ENCODE data around the gene FGD5. TPM values are rescaled to one million over a fixed set of nuclear protein-coding genes. Genes with fewer than 3 reads are reported as not detected.
"Not testable (repeated sequence)": the region's sequence is repeated elsewhere in the genome, so short reads cannot be mapped to it uniquely, and the experiment has no call there.

Gene FGD5
- polyA plus RNA-seq, 3 donors from 2014 or later: not detected

DNA sequence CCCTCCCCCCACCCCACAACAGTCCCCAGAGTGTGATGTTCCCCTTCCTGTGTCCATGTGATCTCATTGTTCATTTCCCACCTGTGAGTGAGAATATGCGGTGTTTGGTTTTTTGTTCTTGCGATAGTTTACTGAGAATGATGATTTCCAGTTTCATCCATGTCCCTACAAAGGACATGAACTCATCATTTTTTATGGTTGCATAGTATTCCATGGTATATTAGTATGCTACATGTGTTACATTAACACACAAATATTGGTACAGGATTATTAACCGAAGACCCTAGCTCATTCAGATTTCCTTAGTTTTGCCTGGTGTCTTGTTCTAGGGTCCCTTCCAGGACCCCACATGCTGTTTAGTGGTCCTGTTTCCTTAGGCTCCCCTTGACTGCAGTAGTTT lies 84.7 kb downstream of the FGD5 start:
- not testable (repeated sequence) for H3K36me3 Mint-ChIP-seq, DNase-seq, H3K27ac Mint-ChIP-seq, H3K4me1 Mint-ChIP-seq, H3K4me3 Mint-ChIP-seq, H3K9me3 Mint-ChIP-seq
- H3K27me3 Mint-ChIP-seq (ENCODE audit: low read depth in 3 of 3): peaks cover 3 to 18% (median 4%) of the 10 kb centered on the region in 3 donors

DNA sequence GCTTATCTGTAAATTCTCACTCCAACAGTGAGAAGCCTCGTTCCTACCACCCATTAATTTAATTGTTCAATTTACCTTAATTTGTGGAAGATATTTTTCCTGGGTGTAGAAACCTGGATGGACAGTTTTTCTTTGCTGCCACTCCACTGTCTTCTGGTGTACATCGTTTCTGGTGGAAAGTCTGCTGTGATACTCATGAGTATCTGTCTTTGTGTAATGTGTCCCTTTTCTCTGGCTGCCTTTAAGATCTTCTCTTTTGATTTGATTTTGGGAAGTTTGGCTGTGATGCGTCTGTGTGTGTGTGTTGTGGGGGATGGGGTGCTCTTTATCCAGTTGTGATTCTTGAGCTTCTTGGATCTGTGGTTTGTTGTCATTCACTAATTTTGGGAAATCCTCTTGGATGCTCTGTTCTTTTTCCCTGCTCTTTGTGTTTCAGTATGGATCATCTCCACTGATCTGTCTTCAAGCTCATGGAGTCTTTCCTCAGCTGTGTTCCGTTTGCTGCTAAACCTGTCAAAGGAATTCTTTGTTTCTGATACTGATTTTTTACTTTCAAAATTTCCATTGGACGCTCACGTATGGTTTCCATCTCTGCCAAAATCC lies 86.4 kb downstream of the FGD5 start:
- H3K9me3 Mint-ChIP-seq: no peaks in the 10 kb centered on the region
- DNase-seq: no peak
- H3K27me3 Mint-ChIP-seq (ENCODE audit: low read depth in 3 of 3): peaks cover 0 to 15% (median 0%) of the 10 kb centered on the region in 3 donors
- no peak overlapping the region for H3K27ac Mint-ChIP-seq
- no peak overlapping the region for H3K4me3 Mint-ChIP-seq
- no peaks in the 10 kb centered on the region for H3K4me1 Mint-ChIP-seq
- H3K36me3 Mint-ChIP-seq: no peaks in the 10 kb centered on the region

DNA sequence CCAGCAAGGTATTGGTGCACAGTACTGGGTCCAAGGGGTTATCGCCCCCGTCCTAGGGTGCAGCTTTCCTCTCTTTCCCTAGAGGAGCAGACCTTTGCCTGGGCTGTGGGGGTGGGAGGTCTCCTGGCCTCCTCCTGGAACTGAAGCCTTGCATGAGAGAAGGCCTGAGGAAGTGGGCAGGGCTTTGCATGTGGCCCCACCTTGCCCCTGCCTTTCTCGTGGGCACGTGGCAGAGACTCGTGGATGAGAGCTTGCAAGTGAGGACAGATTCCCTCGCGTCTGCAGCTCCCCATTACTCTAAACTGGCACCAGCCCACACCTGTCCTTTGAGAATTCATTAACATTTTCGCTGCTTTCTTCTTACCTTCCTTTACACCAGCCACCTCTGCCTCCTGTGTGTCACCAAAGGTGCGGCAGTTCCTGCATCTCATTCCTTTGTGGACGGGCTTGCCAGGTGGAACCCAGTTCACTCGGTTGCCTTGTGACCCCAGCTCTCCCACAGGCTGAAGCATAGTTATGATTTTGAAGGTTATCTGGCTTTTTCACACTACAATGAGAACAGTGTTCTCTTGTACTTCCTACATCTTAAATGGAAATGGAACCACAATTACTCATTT lies 87.7 kb downstream of the FGD5 start:
- H3K27ac Mint-ChIP-seq: no peak overlapping the region
- no peaks in the 10 kb centered on the region for H3K4me1 Mint-ChIP-seq
- peaks cover 0 to 15% (median 0%) of the 10 kb centered on the region in 3 donors for H3K27me3 Mint-ChIP-seq (ENCODE audit: low read depth in 3 of 3)
- no peak for DNase-seq
- no peak overlapping the region for H3K4me3 Mint-ChIP-seq
- no peaks in the 10 kb centered on the region for H3K36me3 Mint-ChIP-seq
- no peaks in the 10 kb centered on the region for H3K9me3 Mint-ChIP-seq

DNA sequence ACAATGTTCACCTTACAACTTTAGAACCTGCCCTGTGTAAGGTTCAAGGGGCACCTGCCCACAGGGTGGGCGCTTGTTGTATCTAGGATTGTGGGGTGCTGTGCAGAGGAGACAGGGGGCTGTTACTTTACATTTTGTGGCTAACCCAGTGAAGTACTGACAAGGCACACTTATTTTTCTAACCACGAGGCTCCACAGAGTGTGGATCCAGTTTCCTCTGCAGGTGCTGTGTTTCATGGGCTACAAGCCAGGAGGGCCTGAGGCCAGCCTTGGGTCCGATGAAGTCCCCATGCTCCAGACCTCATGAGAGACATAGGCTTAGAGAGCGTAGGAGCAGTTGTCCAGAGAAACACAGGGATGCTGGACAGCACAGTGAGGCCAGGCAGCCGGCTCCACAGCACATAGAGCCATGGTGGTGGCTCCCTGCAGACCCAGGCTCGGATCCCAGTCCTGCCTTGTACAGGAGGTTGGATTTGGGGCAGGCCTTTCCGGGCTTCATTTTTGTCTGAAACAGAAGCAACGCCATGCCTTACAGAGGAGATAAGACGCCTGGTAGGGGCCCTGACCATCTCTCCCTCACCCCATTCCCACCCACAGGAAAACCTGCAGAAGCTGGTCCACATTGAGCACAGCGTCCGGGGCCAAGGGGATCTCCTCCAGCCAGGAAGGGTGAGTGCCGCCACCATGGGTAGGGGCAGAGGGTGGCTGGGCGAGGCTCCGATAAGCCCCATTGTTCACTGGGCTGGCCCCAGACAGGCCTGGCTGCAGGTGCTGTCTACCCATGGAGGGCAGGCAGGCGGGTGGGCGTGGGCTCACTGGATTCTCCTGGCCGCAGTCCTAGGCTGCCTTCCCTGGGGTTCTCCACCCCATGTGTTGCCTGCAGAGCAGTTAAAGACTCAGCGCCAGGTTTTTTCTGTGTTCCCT lies 88.5 kb downstream of the FGD5 start:
- no peak overlapping the region for H3K27ac Mint-ChIP-seq
- no peaks in the 10 kb centered on the region for H3K36me3 Mint-ChIP-seq
- H3K4me1 Mint-ChIP-seq: no peaks in the 10 kb centered on the region
- no peaks in the 10 kb centered on the region for H3K9me3 Mint-ChIP-seq
- no peak for DNase-seq
- peaks cover 0 to 13% (median 0%) of the 10 kb centered on the region in 3 donors for H3K27me3 Mint-ChIP-seq (ENCODE audit: low read depth in 3 of 3)
- H3K4me3 Mint-ChIP-seq: no peak overlapping the region

DNA sequence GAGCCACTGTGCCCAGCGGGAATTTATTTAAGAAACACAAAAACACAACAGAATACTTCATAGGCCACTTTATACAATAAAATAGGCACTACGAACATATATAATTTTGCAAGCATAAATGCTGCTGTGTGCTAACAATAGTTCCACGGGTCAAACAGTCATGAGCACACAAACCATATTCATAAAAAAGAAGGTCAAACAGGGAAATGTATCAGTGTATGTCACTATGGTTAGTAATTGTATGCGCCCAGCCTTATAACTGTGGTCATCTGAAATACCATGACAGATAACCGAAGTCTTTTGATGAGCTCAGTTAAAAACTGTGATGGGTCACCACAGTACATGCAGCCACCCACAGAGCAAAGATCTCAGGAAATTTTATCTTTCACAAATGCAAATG lies 90.5 kb downstream of the FGD5 start:
- Mint-ChIP-seq H3K36me3 (no peaks in the 10 kb centered on the region), H3K27me3 (ENCODE audit: low read depth in 3 of 3) (peaks cover 0 to 12% (median 0%) of the 10 kb centered on the region in 3 donors), H3K4me3 (no peak overlapping the region), H3K27ac (no peak overlapping the region), H3K9me3 (no peaks in the 10 kb centered on the region), H3K4me1 (no peaks in the 10 kb centered on the region)
- DNase-seq: no peak

DNA sequence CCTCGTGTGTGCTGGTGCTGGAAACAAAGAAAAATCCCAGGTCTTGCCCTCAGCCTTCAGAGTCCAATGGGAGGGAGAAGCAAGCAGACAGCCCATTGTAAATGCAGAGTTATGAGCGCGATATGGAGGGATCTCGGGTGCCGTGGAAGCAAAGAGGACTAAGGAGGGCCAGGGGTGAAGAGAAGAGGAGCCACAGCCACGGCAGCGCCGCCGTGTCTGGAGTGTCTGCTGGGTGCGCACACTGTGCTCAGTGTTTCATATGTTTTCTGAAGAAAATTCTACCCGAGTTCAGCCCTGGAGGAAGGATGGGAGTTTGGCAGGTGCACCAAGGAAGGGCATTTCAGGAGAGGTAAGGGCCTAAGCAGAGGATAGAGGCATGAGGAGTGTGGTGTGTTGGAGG lies 92.9 kb downstream of the FGD5 start:
- Mint-ChIP-seq H3K27me3 (ENCODE audit: low read depth in 3 of 3) (peaks cover 0 to 15% (median 0%) of the 10 kb centered on the region in 3 donors), H3K4me3 (no peak overlapping the region), H3K4me1 (no peaks in the 10 kb centered on the region), H3K9me3 (no peaks in the 10 kb centered on the region), H3K27ac (no peak overlapping the region), H3K36me3 (no peaks in the 10 kb centered on the region)
- DNase-seq: no peak

- H3K27ac Mint-ChIP-seq: no peak overlapping the region
- H3K4me3 Mint-ChIP-seq: no peak overlapping the region
- no peak for DNase-seq
- H3K9me3 Mint-ChIP-seq: no peaks in the 10 kb centered on the region
- H3K27me3 Mint-ChIP-seq (ENCODE audit: low read depth in 3 of 3): peaks cover 0 to 14% (median 0%) of the 10 kb centered on the region in 3 donors
- no peaks in the 10 kb centered on the region for H3K4me1 Mint-ChIP-seq
- no peaks in the 10 kb centered on the region for H3K36me3 Mint-ChIP-seq
These were observed 94.5 kb downstream of the FGD5 start for GRCh38 chr3:14913071-14913925.

DNA sequence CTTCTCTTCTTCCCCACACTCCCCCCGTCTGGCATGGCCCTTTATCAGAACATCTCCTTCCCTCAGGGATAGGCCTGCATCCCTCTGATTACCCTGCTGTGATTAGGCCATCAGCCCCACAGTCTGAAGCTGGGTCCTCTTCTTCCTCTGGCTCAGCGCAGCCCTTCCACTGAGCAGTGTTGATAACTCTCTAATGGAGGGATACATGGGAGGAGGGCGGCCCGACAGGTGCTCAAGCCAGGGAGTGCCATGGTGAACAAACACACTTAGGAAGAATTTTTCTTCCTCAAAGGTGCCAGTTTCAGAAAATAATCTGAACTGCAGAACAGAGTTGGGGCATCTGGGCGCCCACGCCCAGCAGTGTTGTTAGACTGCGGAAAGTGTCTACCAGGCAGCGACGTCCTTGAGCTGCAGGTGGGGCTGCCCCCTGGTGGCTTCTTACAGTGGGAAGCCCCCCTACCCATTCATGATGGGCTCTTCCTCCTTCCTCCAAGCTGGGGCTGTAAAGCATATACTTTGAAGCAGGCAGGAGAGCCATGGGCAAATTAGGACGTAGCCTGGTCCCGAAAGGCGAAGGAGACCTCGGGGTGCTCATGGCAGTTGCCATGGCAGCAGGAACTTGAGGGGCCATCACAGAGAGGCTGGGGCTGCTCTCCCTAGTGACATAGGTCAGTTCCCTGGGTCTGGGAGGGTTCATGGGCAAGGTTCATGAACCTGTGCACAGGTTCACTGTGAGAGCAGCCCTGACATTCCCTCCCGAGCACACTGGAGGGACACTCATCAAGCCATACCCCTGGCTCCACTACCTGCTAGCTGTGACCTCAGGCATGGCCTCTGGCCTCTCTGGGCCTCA lies 95.4 kb downstream of the FGD5 start:
- no peak for DNase-seq
- H3K36me3 Mint-ChIP-seq: no peaks in the 10 kb centered on the region
- peaks cover 0 to 14% (median 0%) of the 10 kb centered on the region in 3 donors for H3K27me3 Mint-ChIP-seq (ENCODE audit: low read depth in 3 of 3)
- H3K27ac Mint-ChIP-seq: no peak overlapping the region
- no peaks in the 10 kb centered on the region for H3K9me3 Mint-ChIP-seq
- H3K4me1 Mint-ChIP-seq: no peaks in the 10 kb centered on the region
- no peak overlapping the region for H3K4me3 Mint-ChIP-seq

DNA sequence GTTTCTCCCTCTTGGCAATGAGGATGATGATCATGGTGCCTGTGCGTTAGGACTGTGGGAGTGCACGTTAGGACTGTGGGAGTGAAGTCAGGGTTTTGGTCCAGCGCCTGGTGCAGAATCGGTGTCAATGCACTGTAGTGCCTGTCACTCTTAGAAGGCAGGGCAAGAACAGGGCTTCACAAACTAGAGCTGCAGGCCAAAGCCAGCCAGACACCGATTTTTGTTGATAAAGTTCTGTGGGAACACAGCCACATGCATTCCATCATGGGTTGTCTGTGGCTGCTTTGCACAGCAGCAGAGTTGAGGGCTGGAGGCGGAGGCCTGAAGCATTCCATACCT lies 96.0 kb downstream of the FGD5 start:
- Mint-ChIP-seq H3K4me3 (no peak overlapping the region), H3K27me3 (ENCODE audit: low read depth in 3 of 3) (peaks cover 0 to 14% (median 0%) of the 10 kb centered on the region in 3 donors), H3K27ac (no peak overlapping the region), H3K4me1 (no peaks in the 10 kb centered on the region), H3K9me3 (no peaks in the 10 kb centered on the region), H3K36me3 (no peaks in the 10 kb centered on the region)
- DNase-seq: no peak

GRCh38 chr3:14915636-14916222 lies 97.0 kb downstream of the FGD5 start:
- H3K4me3 Mint-ChIP-seq: no peak overlapping the region
- H3K9me3 Mint-ChIP-seq: no peaks in the 10 kb centered on the region
- DNase-seq: no peak
- H3K27ac Mint-ChIP-seq: no peak overlapping the region
- no peaks in the 10 kb centered on the region for H3K4me1 Mint-ChIP-seq
- H3K27me3 Mint-ChIP-seq (ENCODE audit: low read depth in 3 of 3): peaks cover 0 to 14% (median 0%) of the 10 kb centered on the region in 3 donors
- H3K36me3 Mint-ChIP-seq: no peaks in the 10 kb centered on the region

- Mint-ChIP-seq H3K4me3 (no peak overlapping the region), H3K36me3 (no peaks in the 10 kb centered on the region), H3K4me1 (no peaks in the 10 kb centered on the region), H3K27ac (no peak overlapping the region), H3K27me3 (ENCODE audit: low read depth in 3 of 3) (peaks cover 0 to 14% (median 0%) of the 10 kb centered on the region in 3 donors), H3K9me3 (no peaks in the 10 kb centered on the region)
- no peak for DNase-seq
These were observed 99.6 kb downstream of the FGD5 start for GRCh38 chr3:14918356-14918860.

DNA sequence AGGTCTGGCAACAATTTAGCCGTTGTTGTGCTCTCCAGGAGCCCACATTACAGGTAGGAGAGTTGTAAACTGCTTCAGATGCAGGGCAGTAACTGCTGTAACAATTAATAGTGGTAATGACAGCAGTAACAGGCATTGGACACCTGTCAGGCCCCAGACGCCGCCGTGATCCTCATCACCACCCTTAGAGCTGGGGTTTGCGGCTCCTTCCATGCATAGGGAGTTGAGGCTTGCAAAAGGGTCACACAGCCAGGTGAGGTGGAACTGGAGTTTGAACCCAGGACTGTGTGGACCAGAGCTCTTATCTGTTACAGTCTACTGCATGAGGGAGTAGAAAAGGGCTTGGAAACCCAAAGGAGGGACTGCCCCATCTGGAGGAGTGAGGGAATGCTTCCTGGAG lies 101.8 kb downstream of the FGD5 start:
- Mint-ChIP-seq H3K27me3 (ENCODE audit: low read depth in 3 of 3) (peaks cover 0 to 9% (median 0%) of the 10 kb centered on the region in 3 donors), H3K27ac (no peak overlapping the region), H3K36me3 (no peaks in the 10 kb centered on the region), H3K4me1 (no peaks in the 10 kb centered on the region), H3K9me3 (no peaks in the 10 kb centered on the region), H3K4me3 (no peak overlapping the region)
- DNase-seq: no peak

Data from immature natural killer cell (primary cell).